Mesenchymal stem cell (in vitro differentiated cells and primary cell): ENCODE measurements around the gene PECR.

Experiments
- DNase-seq: peaks from one replicate; pipeline ENCODE4 v3.0.0-alpha.2; 2013
- H2AFZ ChIP-seq: one replicate; pipeline ENCODE4 v1.6.1; 2013; ENCODE audit warnings: low read depth, mild to moderate bottlenecking, control low read depth, inconsistent platforms, low read length, moderate library complexity
- H2AK5ac ChIP-seq: 2 replicates; pipeline ENCODE4 v1.6.1; 2013; ENCODE audit warnings: low read length, moderate library complexity, mild to moderate bottlenecking, inconsistent platforms; ENCODE audit not compliant: severe bottlenecking
- H2BK120ac ChIP-seq: one replicate; pipeline ENCODE4 v1.6.1; 2013; ENCODE audit warnings: low read depth, mild to moderate bottlenecking, inconsistent platforms, low read length, moderate library complexity
- H2BK12ac ChIP-seq, 2 experiments: one replicate each; pipeline ENCODE4 v1.6.1; 2013; ENCODE audit warnings: inconsistent platforms in 2 of 2, low read length in 2 of 2, mild to moderate bottlenecking in 2 of 2, moderate library complexity in 2 of 2, control low read depth in 1 of 2
- H2BK15ac ChIP-seq: one replicate; pipeline ENCODE4 v1.6.1; 2013; ENCODE audit warnings: mild to moderate bottlenecking, low read depth, inconsistent platforms; ENCODE audit not compliant: poor library complexity, severe bottlenecking
- H2BK5ac ChIP-seq: 2 replicates; pipeline ENCODE4 v1.6.1; 2013; ENCODE audit warnings: low read depth, mild to moderate bottlenecking, low read length, control low read depth, inconsistent platforms; ENCODE audit not compliant: poor library complexity, severe bottlenecking
- H3K14ac ChIP-seq, 2 experiments: one replicate each; pipeline ENCODE4 v1.6.1; 2013; ENCODE audit warnings: inconsistent platforms in 2 of 2, low read length in 2 of 2, control low read depth in 1 of 2, mild to moderate bottlenecking in 1 of 2, moderate library complexity in 1 of 2
- H3K18ac ChIP-seq, 2 experiments: one replicate each; pipeline ENCODE4 v1.6.1; 2013; ENCODE audit warnings: inconsistent platforms in 2 of 2, low read length in 2 of 2, control low read depth in 1 of 2, low read depth in 1 of 2, mild to moderate bottlenecking in 1 of 2
- H3K23ac ChIP-seq, 2 experiments: one replicate each; pipeline ENCODE4 v1.6.1; 2013; ENCODE audit warnings: inconsistent platforms in 2 of 2, low read length in 2 of 2, mild to moderate bottlenecking in 2 of 2, moderate library complexity in 2 of 2, control low read depth in 1 of 2
- H3K27ac ChIP-seq: 2 replicates; pipeline ENCODE4 v1.5.1; 2013; ENCODE audit warnings: mild to moderate bottlenecking, moderate library complexity, low read length, control low read depth, inconsistent platforms; ENCODE audit not compliant: poor library complexity, severe bottlenecking
- H3K27me3 ChIP-seq, 2 experiments: 2 replicates each; pipeline versions ENCODE4 v1.6.1 to v1.7.0; 2013; ENCODE audit warnings: low read length in 2 of 2, mild to moderate bottlenecking in 2 of 2, moderate library complexity in 2 of 2, control low read depth in 1 of 2, inconsistent platforms in 1 of 2; ENCODE audit not compliant: control insufficient read depth in 1 of 2, insufficient read depth in 1 of 2
- H3K36me3 ChIP-seq, 2 experiments: 2 replicates each; pipeline versions ENCODE4 v1.6.1 to v1.7.0; 2013; ENCODE audit warnings: low read length in 2 of 2, control low read depth in 1 of 2, inconsistent platforms in 1 of 2, low read depth in 1 of 2, mild to moderate bottlenecking in 1 of 2; ENCODE audit not compliant: insufficient read depth in 2 of 2, control insufficient read depth in 1 of 2
- H3K4ac ChIP-seq, 2 experiments: one replicate each; pipeline ENCODE4 v1.6.1; 2013; ENCODE audit warnings: inconsistent platforms in 2 of 2, low read length in 2 of 2, mild to moderate bottlenecking in 2 of 2, moderate library complexity in 2 of 2, control low read depth in 1 of 2, low read depth in 1 of 2
- H3K4me1 ChIP-seq: 2 replicates; pipeline ENCODE4 v1.6.1; 2013; ENCODE audit warnings: low read depth, low read length, control low read depth; ENCODE audit not compliant: control insufficient read depth, insufficient read depth
- H3K4me2 ChIP-seq: 2 replicates; pipeline ENCODE4 v1.6.1; 2013; ENCODE audit warnings: low read length, mild to moderate bottlenecking, inconsistent platforms; ENCODE audit not compliant: poor library complexity, severe bottlenecking
- H3K4me3 ChIP-seq, 2 experiments: 2 replicates each; pipeline versions ENCODE4 v1.5.1 to v1.7.0; 2013; ENCODE audit warnings: low read length in 2 of 2, mild to moderate bottlenecking in 2 of 2, control low read depth in 1 of 2, low read depth in 1 of 2; ENCODE audit not compliant: insufficient read depth in 1 of 2
- H3K79me1 ChIP-seq: replicated peaks from 2 replicates; pipeline ENCODE4 v1.6.1; 2013; ENCODE audit warnings: mild to moderate bottlenecking, control low read depth, low read length, inconsistent platforms; ENCODE audit not compliant: poor library complexity, severe bottlenecking
- H3K9ac ChIP-seq: 2 replicates; pipeline ENCODE4 v1.7.0; 2013; ENCODE audit warnings: mild to moderate bottlenecking, low read length, moderate library complexity
- H3K9me3 ChIP-seq: 2 replicates; pipeline ENCODE4 v1.7.0; 2013; ENCODE audit warnings: mild to moderate bottlenecking, low read length; ENCODE audit not compliant: control insufficient read depth
- H4K8ac ChIP-seq: one replicate; pipeline ENCODE4 v1.6.1; 2013; ENCODE audit warnings: inconsistent platforms, mild to moderate bottlenecking, low read length, moderate library complexity
- H4K91ac ChIP-seq: one replicate; pipeline ENCODE4 v1.6.1; 2013; ENCODE audit warnings: mild to moderate bottlenecking, low read length, inconsistent platforms
- WGBS: methylation state at CpG from one replicate; pipeline ENCODE4 v1.1.7; 2013; ENCODE audit warnings: mixed read lengths; 5-methylcytosine and 5-hydroxymethylcytosine counted together

The PECR gene

DNA sequence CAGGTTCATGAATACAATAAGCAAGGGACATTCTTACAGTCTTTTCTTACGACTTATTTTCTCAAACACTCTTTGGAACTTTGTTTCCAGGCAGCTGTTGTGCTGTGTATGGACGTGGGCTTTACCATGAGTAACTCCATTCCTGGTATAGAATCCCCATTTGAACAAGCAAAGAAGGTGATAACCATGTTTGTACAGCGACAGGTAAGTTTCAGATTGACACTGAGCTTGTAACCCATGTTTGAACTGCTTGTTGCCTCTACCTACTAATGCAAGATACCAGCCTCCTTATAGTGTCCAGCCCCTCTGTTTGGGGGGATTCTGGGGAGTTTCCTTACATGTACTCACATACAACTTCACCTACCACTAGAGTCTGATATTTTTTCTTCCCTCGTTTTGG, 31.3 kb upstream of the PECR start:
- WGBS = 100% methylated on average over 3 of the region's 4 CpGs
- Histone ChIP-seq H4K91ac (no peak overlapping the region), H2AFZ (no peak overlapping the region), H3K79me1 (peaks cover 2% of the 10 kb centered on the region), H3K27ac (no peak overlapping the region), H2BK120ac (no peak overlapping the region), H3K14ac (no peak overlapping the region), H2BK12ac (no peak overlapping the region), H3K23ac (no peak overlapping the region), H3K4me2 (no peak overlapping the region), H3K9me3 (no peaks in the 10 kb centered on the region), H3K4me3 (no peak overlapping the region), H2AK5ac (no peak overlapping the region), H2BK5ac (no peak overlapping the region), H4K8ac (no peak overlapping the region), H2BK15ac (no peak overlapping the region), H3K4me1 (peaks cover 8% of the 10 kb centered on the region), H3K36me3 (peaks cover 8 to 68% of the 10 kb centered on the region in 2 experiments), H3K27me3 (no peaks in the 10 kb centered on the region), H3K9ac (peak overlapping the region; percentile 98), H3K4ac (no peak overlapping the region), H3K18ac (no peak overlapping the region)
- no peak for DNase-seq

DNA sequence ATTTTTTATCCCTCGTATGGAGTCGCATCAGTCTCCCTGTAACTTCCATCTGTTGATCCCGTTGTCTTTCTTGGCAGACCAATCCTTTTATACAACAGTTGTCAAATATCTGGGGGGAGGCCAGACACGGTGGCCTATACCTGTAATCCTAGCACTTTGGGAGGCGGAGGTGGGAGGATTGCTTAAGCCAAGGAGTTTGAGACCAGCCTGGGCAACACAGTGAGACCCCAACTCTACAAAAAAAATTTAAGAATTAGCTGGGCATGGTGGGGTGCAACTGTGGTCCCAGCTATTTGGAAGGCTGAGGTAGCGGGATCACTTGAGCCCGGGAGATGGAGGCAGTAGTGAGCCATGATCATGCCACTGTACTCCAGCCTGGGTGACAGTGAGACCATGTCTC, 29.5 kb upstream of the PECR start:
- Histone ChIP-seq H4K91ac (no peak overlapping the region), H4K8ac (no peak overlapping the region), H3K23ac (no peak overlapping the region), H2BK12ac (no peak overlapping the region), H3K4me3 (peak overlapping the region in 1 of 2 experiments; percentile 96), H3K27me3 (no peaks in the 10 kb centered on the region), H3K9me3 (no peaks in the 10 kb centered on the region), H3K9ac (peak overlapping the region; percentile 98), H2BK120ac (no peak overlapping the region), H2BK15ac (no peak overlapping the region), H3K4ac (no peak overlapping the region), H3K18ac (no peak overlapping the region), H3K27ac (no peak overlapping the region), H3K79me1 (peaks cover 2% of the 10 kb centered on the region), H3K14ac (no peak overlapping the region), H3K36me3 (peaks cover 8 to 50% of the 10 kb centered on the region in 2 experiments), H2AFZ (no peak overlapping the region), H2BK5ac (no peak overlapping the region), H2AK5ac (peak overlapping the region; percentile 35), H3K4me1 (peaks cover 8% of the 10 kb centered on the region), H3K4me2 (peak overlapping the region; percentile 5)
- 90% methylated on average over 7 of the region's 7 CpGs for WGBS
- no peak for DNase-seq

DNA sequence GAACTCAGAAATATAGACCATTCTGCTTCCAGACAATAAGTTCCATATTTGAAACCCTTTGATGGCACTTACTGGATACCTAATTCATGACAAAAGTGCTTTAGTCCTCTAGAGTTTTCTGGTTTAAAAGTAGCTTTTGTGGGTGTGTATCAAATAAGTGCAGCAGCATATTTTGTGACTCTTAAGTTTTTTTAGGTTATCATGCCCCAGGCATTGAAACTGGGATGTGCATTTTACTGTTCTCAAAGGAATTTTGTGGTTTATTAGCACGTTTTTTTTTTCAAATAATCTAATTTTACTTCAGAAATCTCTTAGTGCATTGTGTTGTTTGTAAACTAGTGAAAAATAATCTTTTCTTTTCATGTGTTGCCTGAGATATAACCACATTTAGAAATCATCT, 29.0 kb upstream of the PECR start:
- no peak overlapping the region for H3K14ac ChIP-seq
- peak overlapping the region in 1 of 2 experiments; percentile 96 for H3K4me3 ChIP-seq
- H4K91ac ChIP-seq = no peak overlapping the region
- peaks cover 8 to 47% of the 10 kb centered on the region in 2 experiments for H3K36me3 ChIP-seq
- no peaks in the 10 kb centered on the region for H3K9me3 ChIP-seq
- H3K27ac ChIP-seq = no peak overlapping the region
- no peaks in the 10 kb centered on the region for H3K27me3 ChIP-seq
- no peak overlapping the region for H2AFZ ChIP-seq
- H3K9ac ChIP-seq = peak overlapping the region; percentile 98
- peaks cover 8% of the 10 kb centered on the region for H3K4me1 ChIP-seq
- H2BK5ac ChIP-seq = no peak overlapping the region
- H2BK15ac ChIP-seq = no peak overlapping the region
- no peak overlapping the region for H3K23ac ChIP-seq
- no CpG with 5 or more reads among the region's 1 CpG for WGBS
- peaks cover 2% of the 10 kb centered on the region for H3K79me1 ChIP-seq
- no peak overlapping the region for H4K8ac ChIP-seq
- no peak overlapping the region for H3K18ac ChIP-seq
- H2AK5ac ChIP-seq = no peak overlapping the region
- H3K4ac ChIP-seq = no peak overlapping the region
- no peak overlapping the region for H2BK120ac ChIP-seq
- H2BK12ac ChIP-seq = no peak overlapping the region
- H3K4me2 ChIP-seq = peak overlapping the region; percentile 64
- DNase-seq = no peak

DNA sequence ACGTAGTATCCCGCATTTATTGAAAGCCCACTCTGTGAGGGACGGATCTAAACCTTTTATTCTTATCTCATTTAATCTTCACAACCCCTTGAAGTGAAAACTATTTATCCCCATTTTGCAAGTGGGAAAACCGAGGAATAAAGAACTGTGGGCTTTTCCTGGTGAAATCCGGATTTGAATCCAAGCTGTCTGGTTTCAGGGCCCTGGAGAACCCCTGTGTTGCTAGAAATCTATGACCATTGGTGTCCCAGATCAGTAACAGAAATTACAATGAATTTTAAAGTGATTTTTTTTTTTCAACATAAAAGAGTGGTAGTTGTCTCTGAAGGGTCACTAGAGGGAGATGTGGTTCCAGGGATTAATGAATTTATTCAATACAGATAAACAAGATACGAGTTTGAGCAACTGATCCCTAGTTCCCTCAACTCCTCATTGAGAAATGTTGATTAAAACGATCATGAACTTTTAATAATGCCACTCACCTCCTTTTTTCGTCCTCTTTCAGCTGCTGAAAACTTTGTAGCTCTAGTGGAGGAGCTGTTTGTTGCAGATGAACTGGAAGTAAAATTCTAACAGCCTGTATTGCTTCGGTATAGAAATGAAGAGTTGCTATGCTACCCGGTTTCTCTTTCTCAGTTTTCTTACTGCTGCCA, 28.5 kb upstream of the PECR start:
- Histone ChIP-seq H3K23ac (no peak overlapping the region), H3K36me3 (peaks cover 8 to 42% of the 10 kb centered on the region in 2 experiments), H3K9me3 (no peaks in the 10 kb centered on the region), H3K27me3 (peaks cover 0 to 1% of the 10 kb centered on the region in 2 experiments), H2BK15ac (no peak overlapping the region), H2BK12ac (no peak overlapping the region), H3K4me3 (peak overlapping the region in 1 of 2 experiments; percentile 96), H3K14ac (no peak overlapping the region), H3K4me1 (peaks cover 6% of the 10 kb centered on the region), H3K27ac (peak overlapping the region; percentile 87), H3K18ac (no peak overlapping the region), H3K9ac (peak overlapping the region; percentile 98), H4K91ac (no peak overlapping the region), H2AFZ (no peak overlapping the region), H4K8ac (no peak overlapping the region), H3K4ac (no peak overlapping the region), H3K4me2 (peak overlapping the region; percentile 74), H3K79me1 (peaks cover 2% of the 10 kb centered on the region), H2AK5ac (peak overlapping the region; percentile 82), H2BK120ac (no peak overlapping the region), H2BK5ac (no peak overlapping the region)
- DNase-seq = peak; percentile 78
- 0% methylated on average over 4 of the region's 10 CpGs for WGBS
